ENCODE results near the gene DNAI2. TPM values are rescaled to one million over a fixed set of nuclear protein-coding genes. Genes with fewer than 3 reads are reported as not detected.

DNAI2 gene
- total RNA-seq, 1 experiment from 2014 or later: not detected

GRCh38 chr17:74297941-74298340 lies 23.9 kb downstream of the DNAI2 start:
- Histone ChIP-seq H3K36me3 (ENCODE audit: control insufficient read depth, insufficient read depth, low read length) (no peaks in the 10 kb centered on the region), H3K4me3 (ENCODE audit: low read depth, low read length) (no peak overlapping the region), H3K27me3 (replicated peaks; ENCODE audit: control insufficient read depth, insufficient read depth, low read length) (no peaks in the 10 kb centered on the region), H3K4me1 (0 out of 2 replicates have a peak, but pooled peaks cover 5% of the 10 kb centered on the region), H3K9me3 (no peaks in the 10 kb centered on the region)
- Mint-ChIP-seq H3K27me3 (ENCODE audit: insufficient read depth, unreplicated experiment) (peaks cover 3% of the 10 kb centered on the region), H3K4me1 (ENCODE audit: low read depth, unreplicated experiment) (peaks cover 8% of the 10 kb centered on the region), H3K27ac (ENCODE audit: unreplicated experiment) (no peak overlapping the region), H3K4me3 (ENCODE audit: unreplicated experiment) (no peak overlapping the region), H3K9me3 (ENCODE audit: unreplicated experiment) (no peaks in the 10 kb centered on the region), H3K36me3 (ENCODE audit: insufficient read depth, unreplicated experiment) (no peaks in the 10 kb centered on the region)
- ChIA-PET POLR2A (no interaction called here), CTCF (no interaction called here)
- no TSS peak for BruUV-seq (replicated peaks)
- intact Hi-C loops (cut with micrococcal nuclease; ENCODE audit: unreplicated experiment): loop anchor here (2.0 kb wide), 2 partner anchors 85 to 95 kb away; partner anchors contain the start of genes RPL38 and TTYH2
- TF ChIP-seq CTCF (IDR thresholded peaks at IDR 0.05; ENCODE audit: insufficient read depth in 1 of 2, low read depth in 1 of 2, low read length in 1 of 2, severe bottlenecking in 1 of 2, unreplicated experiment in 1 of 2): no peak
- no peak for DNase-seq

GRCh38 chr17:74298778-74299177 lies 24.7 kb downstream of the DNAI2 start:
- Histone ChIP-seq H3K9me3 (no peaks in the 10 kb centered on the region), H3K36me3 (ENCODE audit: control insufficient read depth, insufficient read depth, low read length) (no peaks in the 10 kb centered on the region), H3K27me3 (replicated peaks; ENCODE audit: control insufficient read depth, insufficient read depth, low read length) (no peaks in the 10 kb centered on the region), H3K4me1 (0 out of 2 replicates have a peak, but pooled peaks cover 5% of the 10 kb centered on the region), H3K4me3 (ENCODE audit: low read depth, low read length) (no peak overlapping the region)
- no peak for DNase-seq
- no peak overlapping the region for H3K27ac Mint-ChIP-seq (ENCODE audit: unreplicated experiment)
- CTCF ChIA-PET: interaction anchor here (1.1 kb wide), 1 partner anchor 65 kb away, joined by 5 read pairs; no protein-coding TSS in a partner anchor
- no peak overlapping the region for H3K4me3 Mint-ChIP-seq (ENCODE audit: unreplicated experiment)
- no peaks in the 10 kb centered on the region for H3K36me3 Mint-ChIP-seq (ENCODE audit: insufficient read depth, unreplicated experiment)
- H3K9me3 Mint-ChIP-seq (ENCODE audit: unreplicated experiment): no peaks in the 10 kb centered on the region
- peaks cover 8% of the 10 kb centered on the region for H3K4me1 Mint-ChIP-seq (ENCODE audit: low read depth, unreplicated experiment)
- intact Hi-C loops (cut with micrococcal nuclease; ENCODE audit: unreplicated experiment): no loop called here
- BruUV-seq (replicated peaks): no TSS peak
- peaks cover 3% of the 10 kb centered on the region for H3K27me3 Mint-ChIP-seq (ENCODE audit: insufficient read depth, unreplicated experiment)
- POLR2A ChIA-PET: no interaction called here
- TF ChIP-seq CTCF (IDR thresholded peaks at IDR 0.05; ENCODE audit: insufficient read depth in 1 of 2, low read depth in 1 of 2, low read length in 1 of 2, severe bottlenecking in 1 of 2, unreplicated experiment in 1 of 2): no peak

- Mint-ChIP-seq H3K27me3 (ENCODE audit: insufficient read depth, unreplicated experiment) (peaks cover 3% of the 10 kb centered on the region), H3K9me3 (ENCODE audit: unreplicated experiment) (no peaks in the 10 kb centered on the region), H3K4me1 (ENCODE audit: low read depth, unreplicated experiment) (peaks cover 8% of the 10 kb centered on the region), H3K36me3 (ENCODE audit: insufficient read depth, unreplicated experiment) (no peaks in the 10 kb centered on the region), H3K4me3 (ENCODE audit: unreplicated experiment) (no peak overlapping the region), H3K27ac (ENCODE audit: unreplicated experiment) (no peak overlapping the region)
- BruUV-seq (replicated peaks): no TSS peak
- no peaks in the 10 kb centered on the region for H3K36me3 ChIP-seq (ENCODE audit: control insufficient read depth, insufficient read depth, low read length)
- H3K27me3 ChIP-seq (replicated peaks; ENCODE audit: control insufficient read depth, insufficient read depth, low read length): no peaks in the 10 kb centered on the region
- POLR2A ChIA-PET: no interaction called here
- no peaks in the 10 kb centered on the region for H3K9me3 ChIP-seq
- H3K4me1 ChIP-seq: 0 out of 2 replicates have a peak, but pooled peaks cover 5% of the 10 kb centered on the region
- intact Hi-C loops (cut with micrococcal nuclease; ENCODE audit: unreplicated experiment): loop anchor here (2.0 kb wide), 1 partner anchor 159 kb away; no protein-coding TSS in a partner anchor
- CTCF ChIA-PET: interaction anchor here (1.1 kb wide), 1 partner anchor 65 kb away, joined by 5 read pairs; no protein-coding TSS in a partner anchor
- H3K4me3 ChIP-seq (ENCODE audit: low read depth, low read length): no peak overlapping the region
- DNase-seq: no peak
- TF ChIP-seq CTCF (IDR thresholded peaks at IDR 0.05; ENCODE audit: insufficient read depth in 1 of 2, low read depth in 1 of 2, low read length in 1 of 2, severe bottlenecking in 1 of 2, unreplicated experiment in 1 of 2): no peak
These were observed 25.4 kb downstream of the DNAI2 start for GRCh38 chr17:74299226-74300009.

Data from Caco-2 (cell line).